Aorta (tissue), 5 donors: ENCODE measurements around the gene OR9K2. TPM values are rescaled to one million over a fixed set of nuclear protein-coding genes. Genes with fewer than 3 reads are reported as not detected.
"Not testable (repeated sequence)": the region's sequence is repeated elsewhere in the genome, so short reads cannot be mapped to it uniquely, and the experiment has no call there.

ENCODE experiments used
- ATAC-seq: fragments of 200-7000 bp; cut with Tn5 transposase; one replicate; pipeline ENCODE4 v1.9.1; 2022; ENCODE audit warnings: moderate library complexity; ENCODE audit not compliant: low FRiP score
- DNase-seq, 2 donors: peaks; one replicate each; pipeline ENCODE4 v3.0.0-alpha.2; 2020
- H3K27ac ChIP-seq, 2 donors: one replicate each; pipeline ENCODE4 v1.5.1; 2013; ENCODE audit warnings: low read length in 2 of 2, mild to moderate bottlenecking in 2 of 2, moderate library complexity in 2 of 2, control low read depth in 1 of 2, inconsistent platforms in 1 of 2, low read depth in 1 of 2
- H3K27me3 ChIP-seq, 2 donors: one replicate each; pipeline ENCODE4 v1.6.1; 2013; ENCODE audit warnings: control low read depth in 1 of 2, low read length in 1 of 2, mild to moderate bottlenecking in 1 of 2, moderate library complexity in 1 of 2; ENCODE audit not compliant: insufficient read depth in 2 of 2, control insufficient read depth in 1 of 2
- H3K36me3 ChIP-seq, 2 donors: one replicate each; pipeline ENCODE4 v1.6.1; 2013; ENCODE audit warnings: control low read depth in 1 of 2, low read length in 1 of 2, mild to moderate bottlenecking in 1 of 2; ENCODE audit not compliant: insufficient read depth in 2 of 2, control insufficient read depth in 1 of 2
- H3K4me1 ChIP-seq, 2 donors: one replicate each; pipeline ENCODE4 v1.6.1; 2013; ENCODE audit warnings: low read length in 2 of 2, control low read depth in 1 of 2, mild to moderate bottlenecking in 1 of 2, moderate library complexity in 1 of 2; ENCODE audit not compliant: insufficient read depth in 2 of 2, control insufficient read depth in 1 of 2
- H3K4me3 ChIP-seq, 2 donors: one replicate each; pipeline ENCODE4 v1.5.1; 2013; ENCODE audit warnings: low read length in 2 of 2, control low read depth in 1 of 2, mild to moderate bottlenecking in 1 of 2
- H3K9me3 ChIP-seq: one replicate; pipeline ENCODE4 v1.6.1; 2013; ENCODE audit warnings: mild to moderate bottlenecking, low read length; ENCODE audit not compliant: control insufficient read depth
- whole genome bisulfite sequencing, 2 donors: extraction: QIAGEN DNeasy Blood & Tissue Kit; methylation state at CpG; one replicate each; pipeline ENCODE4 v1.1.7; 2013; 5-methylcytosine and 5-hydroxymethylcytosine counted together
- intact Hi-C, 2 donors: fragments of 100-400 bp; cut with DNase I; formaldehyde crosslinking; loops; one replicate each; pipeline versions ENCODE4 v1.14.2 to v1.15.0; 2022
- polyA plus RNA-seq, 2 donors: library from polyadenylated mRNA; stranded (reverse); fragments of 200-250 nt; gene quantifications; one replicate each; pipeline ENCODE4 v1.2.3, GENCODE V29; 2013
- total RNA-seq, 2 donors: library from RNA; stranded (reverse); fragmentation: NEBNext Ultra II Directional; extraction: Animal tissue kit (Norgen Biotek cat#: 25700); gene quantifications; one replicate each; pipeline ENCODE4 v1.2.1, GENCODE V29; 2021
- donor health status: healthy with polysubstance abuse.
- donor health status: Bipolar disorder and iron deficiency.
- donor health status: DM: no; HTN: no; CAD: no.
- donor health status: DM: no; HTN: no; CAD: no.
- donor health status: DM: yes; HTN: yes; CAD: no.

Gene OR9K2
- total and polyA plus RNA-seq, 4 donors, result not detected

DNA sequence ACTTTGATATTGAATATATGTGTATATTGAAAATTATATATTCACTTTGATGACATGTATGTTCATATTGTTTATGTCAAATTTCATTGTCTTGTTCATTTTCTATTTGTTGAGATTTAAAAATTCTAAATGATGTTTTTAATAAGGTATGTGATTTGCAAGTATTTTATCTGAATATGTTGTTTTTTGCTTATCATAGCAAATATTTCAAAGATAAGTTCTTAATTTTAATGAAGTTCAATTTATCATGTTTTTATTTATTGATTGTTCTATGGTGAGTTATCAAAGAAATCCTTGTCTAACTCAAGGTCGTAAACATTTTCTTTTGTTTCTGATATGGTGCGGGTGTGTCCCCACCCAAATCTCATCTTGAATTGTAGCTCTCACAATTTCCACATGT is 45.2 kb downstream of the OR9K2 start:
- intact Hi-C loops, result no loop called here
- DNase-seq (no peak), ATAC-seq (no peak)
- WGBS, 2 donors, result 93 to 95% methylated on average over 2 of the region's 2 CpGs
- Histone ChIP-seq H3K4me1 (no peaks in the 10 kb centered on the region), H3K9me3 (no peaks in the 10 kb centered on the region), H3K36me3 (no peaks in the 10 kb centered on the region), H3K27me3 (no peaks in the 10 kb centered on the region), H3K4me3 (no peak overlapping the region), H3K27ac (no peak overlapping the region)

DNA sequence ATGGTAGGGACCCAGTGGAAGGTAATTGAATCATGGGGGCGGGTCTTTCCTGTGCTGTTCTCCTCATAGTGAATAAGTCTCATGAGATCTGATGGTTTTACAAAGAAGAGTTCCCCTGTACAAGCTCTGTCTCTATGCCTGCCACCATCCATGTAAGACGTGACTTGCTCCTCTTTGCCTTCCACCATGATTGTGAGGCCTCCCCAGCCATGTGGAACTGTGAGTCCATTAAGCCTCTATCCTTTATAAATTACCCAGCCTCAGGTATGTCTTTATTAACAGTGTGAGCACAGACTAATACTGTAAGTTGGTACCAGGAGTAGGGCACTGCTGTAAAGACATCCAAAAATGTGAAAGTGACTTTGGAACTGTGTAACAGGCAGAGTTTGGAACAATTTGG is 45.6 kb downstream of the OR9K2 start:
- WGBS, 2 donors, result 55 to 56% methylated on average over 2 of the region's 2 CpGs
- ATAC-seq, H3K4me3 ChIP-seq, intact Hi-C loops, H3K9me3 ChIP-seq, H3K4me1 ChIP-seq, H3K27ac ChIP-seq, DNase-seq, H3K27me3 ChIP-seq, H3K36me3 ChIP-seq: not testable (repeated sequence)

DNA sequence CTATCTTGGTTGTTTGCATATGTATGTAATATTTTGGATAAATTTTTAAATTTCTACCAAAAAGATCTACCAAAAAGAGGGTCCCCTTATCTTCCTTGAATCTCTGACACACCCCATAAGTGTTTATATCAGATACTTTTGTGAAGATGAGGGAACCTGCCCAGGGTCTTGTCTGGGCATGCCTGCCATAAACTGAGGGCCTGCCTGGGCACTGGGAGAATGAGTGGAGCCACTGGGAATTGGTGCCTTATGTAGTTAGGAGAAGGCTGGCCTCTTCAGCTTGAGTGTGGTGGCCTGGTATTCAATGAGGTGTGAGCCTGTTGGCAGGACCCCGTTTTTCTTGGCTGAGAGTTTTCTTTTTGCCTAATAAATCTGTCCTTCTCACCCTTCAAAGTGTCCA is 46.5 kb downstream of the OR9K2 start:
- Histone ChIP-seq H3K4me3 (no peak overlapping the region), H3K4me1 (no peaks in the 10 kb centered on the region), H3K27me3 (no peaks in the 10 kb centered on the region), H3K27ac (no peak overlapping the region), H3K36me3 (no peaks in the 10 kb centered on the region), H3K9me3 (no peaks in the 10 kb centered on the region)
- WGBS, 2 donors, result 22 to 29% methylated on average over 1 of the region's 1 CpG
- ATAC-seq (no peak), DNase-seq (no peak)
- intact Hi-C loops, result no loop called here

DNA sequence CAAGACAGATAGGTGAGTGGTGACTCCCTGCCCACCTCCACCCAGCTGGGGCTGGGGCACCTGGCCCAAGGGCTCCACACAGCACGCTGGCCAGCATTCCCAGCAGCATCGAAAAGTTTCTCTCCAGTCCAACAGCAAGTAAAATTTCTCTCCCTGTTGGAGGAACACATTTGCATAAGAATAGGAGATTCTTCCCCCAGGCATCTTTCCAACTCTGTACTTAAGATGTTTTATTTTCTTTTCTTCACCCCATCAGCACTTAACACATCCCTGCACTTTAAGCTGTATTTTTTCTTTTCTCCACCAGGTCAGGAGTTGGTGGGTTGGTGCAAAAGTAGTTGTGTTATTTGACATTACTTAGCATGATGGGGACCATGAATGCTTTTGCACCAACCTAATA is 47.2 kb downstream of the OR9K2 start:
- intact Hi-C loops, result no loop called here
- no peaks in the 10 kb centered on the region for H3K27me3 ChIP-seq
- ATAC-seq (no peak), DNase-seq (no peak)
- 71 to 90% methylated on average over 2 of the region's 2 CpGs for WGBS, 2 donors
- no peaks in the 10 kb centered on the region for H3K36me3 ChIP-seq
- H3K4me1 ChIP-seq, result no peaks in the 10 kb centered on the region
- H3K4me3 ChIP-seq, result no peak overlapping the region
- no peaks in the 10 kb centered on the region for H3K9me3 ChIP-seq
- no peak overlapping the region for H3K27ac ChIP-seq

Other genes starting within 250 kb of the OR9K2 start
- 1 to 10 TPM; 1.0 to 2.1 TPM for gene TESPA1, start 141.6 kb upstream of the OR9K2 start, total RNA-seq
- 1 to 10 TPM in 1 of 2 donors, under 1 TPM in 1; 0.26 to 1.0 TPM for gene TESPA1, start 141.6 kb upstream of the OR9K2 start, polyA plus RNA-seq
- not detected for gene NEUROD4, start 106.4 kb upstream of the OR9K2 start, total RNA-seq
- not detected for gene NEUROD4, start 106.4 kb upstream of the OR9K2 start, polyA plus RNA-seq
- gene OR10A7, start 94.6 kb downstream of the OR9K2 start, total RNA-seq, result not detected
- gene OR10A7, start 94.6 kb downstream of the OR9K2 start, polyA plus RNA-seq, result not detected
- not detected for gene OR6C74, start 118.2 kb downstream of the OR9K2 start, total RNA-seq
- gene OR6C74, start 118.2 kb downstream of the OR9K2 start, polyA plus RNA-seq, result not detected
- gene OR6C6, start 170.2 kb downstream of the OR9K2 start, total RNA-seq, result not detected
- gene OR6C6, start 170.2 kb downstream of the OR9K2 start, polyA plus RNA-seq, result not detected
- not detected for gene OR6C1, start 187.9 kb downstream of the OR9K2 start, total RNA-seq
- gene OR6C1, start 187.9 kb downstream of the OR9K2 start, polyA plus RNA-seq, result not detected
- gene OR6C3, start 204.3 kb downstream of the OR9K2 start, total RNA-seq, result not detected
- gene OR6C3, start 204.3 kb downstream of the OR9K2 start, polyA plus RNA-seq, result not detected
- gene OR6C75, start 236.6 kb downstream of the OR9K2 start, total RNA-seq, result not detected
- not detected for gene OR6C75, start 236.6 kb downstream of the OR9K2 start, polyA plus RNA-seq